H9 (cell line): ENCODE results near the gene GLB1L. TPM values are rescaled to one million over a fixed set of nuclear protein-coding genes. Genes with fewer than 3 reads are reported as not detected.

Source experiments
- DNase-seq: peaks from one replicate; pipeline ENCODE4 v3.0.0-alpha.2; 2017
- H2AFZ ChIP-seq: one replicate; pipeline ENCODE4 v1.6.1; 2013; ENCODE audit warnings: mild to moderate bottlenecking, low read length, control low read depth, moderate library complexity
- H2AK5ac ChIP-seq: 2 replicates; pipeline ENCODE4 v1.6.1; 2013; ENCODE audit warnings: low read length, control low read depth, mixed read lengths; ENCODE audit not compliant: insufficient read length
- H2BK120ac ChIP-seq: one replicate; pipeline ENCODE4 v1.6.1; 2013; ENCODE audit warnings: low read depth, mild to moderate bottlenecking, low read length, control low read depth, inconsistent platforms; ENCODE audit not compliant: poor library complexity, severe bottlenecking
- H2BK12ac ChIP-seq: 2 replicates; pipeline ENCODE4 v1.6.1; 2013; ENCODE audit warnings: low read length, control low read depth, mixed read lengths, low read depth; ENCODE audit not compliant: insufficient read length
- H2BK15ac ChIP-seq: 2 replicates; pipeline ENCODE4 v1.6.1; 2013; ENCODE audit warnings: low read depth, low read length, control low read depth
- H2BK20ac ChIP-seq: one replicate; pipeline ENCODE4 v1.6.1; 2013; ENCODE audit warnings: low read depth, mild to moderate bottlenecking, low read length, control low read depth, inconsistent platforms; ENCODE audit not compliant: poor library complexity, severe bottlenecking
- H2BK5ac ChIP-seq: 2 replicates; pipeline ENCODE4 v1.6.1; 2013; ENCODE audit warnings: low read length, control low read depth, mixed read lengths; ENCODE audit not compliant: insufficient read length
- H3K14ac ChIP-seq: 2 replicates; pipeline ENCODE4 v1.6.1; 2013; ENCODE audit warnings: low read length, control low read depth; ENCODE audit not compliant: insufficient read depth
- H3K18ac ChIP-seq: 2 replicates; pipeline ENCODE4 v1.6.1; 2013; ENCODE audit warnings: low read depth, mild to moderate bottlenecking, mixed read lengths, low read length, control low read depth; ENCODE audit not compliant: insufficient read length
- H3K23ac ChIP-seq: 2 replicates; pipeline ENCODE4 v1.6.1; 2013; ENCODE audit warnings: low read length, control low read depth, mixed read lengths, low read depth; ENCODE audit not compliant: insufficient read length
- H3K23me2 ChIP-seq: 2 replicates; pipeline ENCODE4 v1.6.1; 2013; ENCODE audit warnings: low read depth, mild to moderate bottlenecking, mixed read lengths, low read length, control low read depth; ENCODE audit not compliant: insufficient read length, poor library complexity, severe bottlenecking
- H3K27ac ChIP-seq: 2 replicates; pipeline ENCODE4 v1.5.1; 2013; ENCODE audit warnings: low read length, control low read depth, mixed read lengths, low read depth; ENCODE audit not compliant: insufficient read length
- H3K27me3 ChIP-seq: 2 replicates; pipeline ENCODE4 v1.6.1; 2013; ENCODE audit warnings: low read length, control low read depth, inconsistent platforms; ENCODE audit not compliant: insufficient read depth
- H3K4ac ChIP-seq: 2 replicates; pipeline ENCODE4 v1.6.1; 2013; ENCODE audit warnings: low read depth, mild to moderate bottlenecking, control low read depth, inconsistent platforms, low read length, moderate library complexity
- H3K4me1 ChIP-seq: 2 replicates; pipeline ENCODE4 v1.6.1; 2013; ENCODE audit warnings: low read length, control low read depth, inconsistent platforms; ENCODE audit not compliant: insufficient read depth
- H3K4me2 ChIP-seq: 2 replicates; pipeline ENCODE4 v1.6.1; 2013; ENCODE audit warnings: low read length, control low read depth, mixed read lengths; ENCODE audit not compliant: insufficient read length, insufficient read depth
- H3K56ac ChIP-seq: 2 replicates; pipeline ENCODE4 v1.6.1; 2013; ENCODE audit warnings: low read depth, mild to moderate bottlenecking, mixed read lengths, low read length, control low read depth; ENCODE audit not compliant: insufficient read length
- H3K79me1 ChIP-seq: 2 replicates; pipeline ENCODE4 v1.6.1; 2013; ENCODE audit warnings: low read depth, mild to moderate bottlenecking, moderate library complexity, low read length, control low read depth, inconsistent platforms; ENCODE audit not compliant: insufficient read depth, poor library complexity, severe bottlenecking
- H3K79me2 ChIP-seq: 2 replicates; pipeline ENCODE4 v1.6.1; 2013; ENCODE audit warnings: low read length, control low read depth, inconsistent platforms; ENCODE audit not compliant: insufficient read depth
- H3K9ac ChIP-seq: 2 replicates; pipeline ENCODE4 v1.6.1; 2013; ENCODE audit warnings: low read length, control low read depth, mixed read lengths; ENCODE audit not compliant: insufficient read length; ENCODE audit errors: extremely low read depth
- H3K9me3 ChIP-seq: one replicate; pipeline ENCODE4 v1.6.1; 2013; ENCODE audit warnings: low read depth, low read length, inconsistent platforms; ENCODE audit not compliant: control insufficient read depth
- H3T11ph ChIP-seq: one replicate; pipeline ENCODE4 v1.6.1; 2013; ENCODE audit warnings: mild to moderate bottlenecking, low read length, control low read depth, inconsistent platforms
- H4K20me1 ChIP-seq: one replicate; pipeline ENCODE4 v1.6.1; 2013; ENCODE audit not compliant: control insufficient read depth, insufficient read length, insufficient read depth
- H4K5ac ChIP-seq: 2 replicates; pipeline ENCODE4 v1.6.1; 2013; ENCODE audit warnings: low read depth, mild to moderate bottlenecking, mixed read lengths, low read length, control low read depth; ENCODE audit not compliant: insufficient read length
- H4K8ac ChIP-seq: replicated peaks from 2 replicates; pipeline ENCODE4 v1.6.1; 2013; ENCODE audit warnings: low read length, control low read depth, mixed read lengths, low read depth; ENCODE audit not compliant: insufficient read length
- H4K91ac ChIP-seq: 2 replicates; pipeline ENCODE4 v1.6.1; 2013; ENCODE audit warnings: low read depth, mild to moderate bottlenecking, moderate library complexity, mixed read lengths, low read length, control low read depth; ENCODE audit not compliant: insufficient read length
- H3K27ac Mint-ChIP-seq, 3 experiments: 2 replicates in 2 of 3; 3 replicates in 1 of 3; pipeline ENCODE4 v1.8.0; 2020 to 2021; ENCODE audit warnings: mixed read lengths in 3 of 3, mild to moderate bottlenecking in 1 of 3, moderate library complexity in 1 of 3
- H3K27me3 Mint-ChIP-seq: 2 replicates; pipeline ENCODE4 v1.8.0; 2021; ENCODE audit warnings: low read depth, mild to moderate bottlenecking, moderate library complexity, mixed read lengths
- H3K36me3 Mint-ChIP-seq, 3 experiments: 2 replicates in 2 of 3; 3 replicates in 1 of 3; pipeline ENCODE4 v1.8.0; 2020 to 2021; ENCODE audit warnings: low read depth in 3 of 3, mixed read lengths in 3 of 3; ENCODE audit not compliant: insufficient read depth in 1 of 3
- H3K4me1 Mint-ChIP-seq, 2 experiments: 2 replicates each; pipeline ENCODE4 v1.8.0; 2020; ENCODE audit warnings: mixed read lengths in 2 of 2
- H3K4me3 Mint-ChIP-seq, 2 experiments: 2 replicates in 1 of 2; 3 replicates in 1 of 2; pipeline ENCODE4 v1.8.0; 2020 to 2021; ENCODE audit warnings: mild to moderate bottlenecking in 2 of 2, mixed read lengths in 2 of 2, moderate library complexity in 1 of 2
- H3K9me3 Mint-ChIP-seq, 2 experiments: 2 replicates in 1 of 2; 3 replicates in 1 of 2; pipeline ENCODE4 v1.8.0; 2020; ENCODE audit warnings: mild to moderate bottlenecking in 2 of 2, mixed read lengths in 2 of 2, moderate library complexity in 1 of 2
- CTCF ChIP-seq: fragments of 200-600 bp; sonication (generic); conservative IDR thresholded peaks from 3 replicates; pipeline ENCODE4 v1.8.0; 2021; ENCODE audit warnings: antibody characterized with exemption, mild to moderate bottlenecking
- WGBS: extraction: QIAGEN DNeasy Blood & Tissue Kit; methylation state at CpG from one replicate; pipeline ENCODE4 v1.1.7; 2013; ENCODE audit warnings: missing lambda C conversion rate, low lambda C conversion rate, mixed read lengths; ENCODE audit not compliant: insufficient read length; ENCODE audit errors: extremely low coverage; 5-methylcytosine and 5-hydroxymethylcytosine counted together
- total RNA-seq: library from RNA; stranded (reverse); gene quantifications from 2 replicates; pipeline ENCODE4 v1.2.1, GENCODE V29; 2021

GLB1L gene
- total RNA-seq, 1 experiment from 2014 or later = 6.5 TPM

DNA sequence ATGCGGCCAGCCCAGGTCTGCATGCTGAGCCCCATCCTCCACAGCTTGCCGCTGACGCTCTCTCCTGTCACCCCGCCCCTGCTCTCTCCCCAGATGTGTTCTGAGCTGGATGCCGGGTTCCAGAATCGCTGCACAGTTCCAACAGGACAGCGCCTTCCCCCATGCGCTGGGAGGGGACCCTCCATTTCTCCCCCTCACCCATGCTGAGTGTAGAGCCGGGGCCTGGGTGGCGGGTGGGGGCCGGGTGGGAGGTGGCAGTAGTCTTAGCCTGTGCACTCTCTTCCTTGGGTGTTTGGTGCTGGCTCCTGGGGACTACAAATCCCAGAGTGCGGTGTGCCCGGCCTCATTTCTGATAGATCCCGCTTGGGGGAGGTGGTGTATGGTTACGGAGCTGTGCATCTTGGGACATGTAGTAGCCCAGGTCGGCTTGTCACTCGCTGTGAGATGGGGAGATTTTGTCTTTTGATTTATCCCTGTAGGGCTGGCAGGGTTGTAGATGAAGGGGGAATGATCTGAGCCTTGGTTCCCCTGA lies 40.7 kb upstream of the GLB1L start:
- Mint-ChIP-seq H3K4me3 (peak overlapping the region in 1 of 2 experiments; percentile 20; a peak in 2 of 5 replicates), H3K4me1 (peaks cover 7 to 12% of the 10 kb centered on the region in 2 experiments), H3K9me3 (no peaks in the 10 kb centered on the region), H3K27me3 (peaks cover under 1% of the 10 kb centered on the region; the same call in 1 of the 2 replicates), H3K36me3 (peaks cover 3 to 26% (median 16%) of the 10 kb centered on the region in 3 experiments; a peak in 6 of 7 replicates), H3K27ac (peak overlapping the region; percentile 14 to 78 (median 46); a peak in 3 of 7 replicates)
- Histone ChIP-seq H3K14ac (no peak overlapping the region), H2AK5ac (no peak overlapping the region), H4K91ac (no peak overlapping the region), H3K4me1 (no peaks in the 10 kb centered on the region; the same call in 1 of the 2 replicates), H3K56ac (no peak overlapping the region), H4K20me1 (no peaks in the 10 kb centered on the region), H3K23ac (no peak overlapping the region), H2AFZ (no peak overlapping the region), H2BK12ac (no peak overlapping the region), H4K8ac (no peak overlapping the region), H3K27ac (no peak overlapping the region), H3K23me2 (no peaks in the 10 kb centered on the region), H2BK15ac (no peak overlapping the region), H4K5ac (no peak overlapping the region), H3K4ac (no peak overlapping the region), H3K79me1 (no peaks in the 10 kb centered on the region), H2BK20ac (no peak overlapping the region), H3K18ac (no peak overlapping the region), H2BK120ac (no peak overlapping the region), H3K9ac (no peak overlapping the region), H3T11ph (no peak overlapping the region), H2BK5ac (no peak overlapping the region), H3K9me3 (no peaks in the 10 kb centered on the region), H3K4me2 (no peak overlapping the region), H3K79me2 (no peaks in the 10 kb centered on the region), H3K27me3 (no peaks in the 10 kb centered on the region)
- TF ChIP-seq CTCF = no peak
- peak; percentile 88 for DNase-seq
- WGBS = no CpG with 5 or more reads among the region's 17 CpGs
